SK-N-MC (cell line): ENCODE data around the gene CD99L2.

Source experiments
- DNase-seq: peaks from one replicate; pipeline ENCODE4 v3.0.0-alpha.2; 2011; ENCODE audit warnings: low read depth, low spot score
- H3K27ac ChIP-seq: fragments of 200-600 bp; sonication (generic); 2 replicates; pipeline ENCODE4 v1.5.1; 2016; ENCODE audit warnings: mixed run types
- H3K36me3 ChIP-seq: fragments of 200-600 bp; sonication (generic); 2 replicates; pipeline ENCODE4 v1.6.1; 2017; ENCODE audit warnings: antibody characterized with exemption, low read length, mixed read lengths; ENCODE audit not compliant: insufficient read depth
- H3K4me3 ChIP-seq: fragments of 200-600 bp; sonication (generic); 2 replicates; pipeline ENCODE4 v1.5.1; 2016
- H3K9ac ChIP-seq: fragments of 200-600 bp; sonication (generic); 2 replicates; pipeline ENCODE4 v1.8.0; 2017; ENCODE audit warnings: mixed run types, mixed read lengths; ENCODE audit not compliant: insufficient read length
- H3K9me3 ChIP-seq: fragments of 200-600 bp; sonication (generic); 2 replicates; pipeline ENCODE4 v1.6.1; 2017; ENCODE audit warnings: low read depth, mild to moderate bottlenecking, antibody characterized with exemption, low read length, moderate library complexity, mixed read lengths
- EZH2 ChIP-seq: fragments of 200-600 bp; sonication (generic); IDR thresholded peaks from one replicate; pipeline ENCODE4 v1.6.1; 2017; ENCODE audit warnings: antibody characterized with exemption
- FOXP2 ChIP-seq: optimal IDR thresholded peaks from 2 replicates; pipeline ENCODE3; 2011; ENCODE audit warnings: mild to moderate bottlenecking, moderate library complexity; ENCODE audit not compliant: insufficient read depth; ENCODE audit errors: extremely low read length, control extremely low read depth
- POLR2AphosphoS5 ChIP-seq: IDR thresholded peaks from 2 replicates; pipeline ENCODE4 v1.6.1; 2012; ENCODE audit warnings: mild to moderate bottlenecking, low read depth, low read length, borderline replicate concordance

The CD99L2 gene

GRCh38 chrX:150777328-150777992 lies 121.0 kb downstream of the CD99L2 start:
- H3K27ac ChIP-seq, result no peak overlapping the region
- no peaks in the 10 kb centered on the region for H3K36me3 ChIP-seq
- H3K9me3 ChIP-seq, result no peaks in the 10 kb centered on the region
- H3K9ac ChIP-seq, result no peak overlapping the region
- no peak for DNase-seq
- no peak for TF ChIP-seq EZH2
- TF ChIP-seq FOXP2, result no peak
- TF ChIP-seq POLR2AphosphoS5, result no peak
- H3K4me3 ChIP-seq, result no peak overlapping the region

- Histone ChIP-seq H3K4me3 (no peak overlapping the region), H3K9me3 (no peaks in the 10 kb centered on the region), H3K36me3 (no peaks in the 10 kb centered on the region), H3K27ac (no peak overlapping the region), H3K9ac (no peak overlapping the region)
- no peak for DNase-seq
- TF ChIP-seq FOXP2 (no peak), EZH2 (no peak)
Measured at GRCh38 chrX:150775569-150776350, 122.7 kb downstream of the CD99L2 start.

GRCh38 chrX:150774798-150775568 lies 123.5 kb downstream of the CD99L2 start:
- Histone ChIP-seq H3K4me3 (no peak overlapping the region), H3K27ac (no peak overlapping the region), H3K36me3 (no peaks in the 10 kb centered on the region), H3K9ac (no peak overlapping the region), H3K9me3 (no peaks in the 10 kb centered on the region)
- DNase-seq, result no peak
- TF ChIP-seq POLR2AphosphoS5, result no peak
- TF ChIP-seq FOXP2, result no peak
- no peak for TF ChIP-seq EZH2

GRCh38 chrX:150773634-150774033 lies 124.8 kb downstream of the CD99L2 start:
- Histone ChIP-seq H3K36me3 (no peaks in the 10 kb centered on the region), H3K4me3 (no peak overlapping the region), H3K9me3 (no peaks in the 10 kb centered on the region), H3K9ac (no peak overlapping the region), H3K27ac (no peak overlapping the region)
- no peak for DNase-seq
- no peak for TF ChIP-seq POLR2AphosphoS5
- no peak for TF ChIP-seq EZH2
- no peak for TF ChIP-seq FOXP2

GRCh38 chrX:150773117-150773516 lies 125.4 kb downstream of the CD99L2 start:
- DNase-seq, result no peak
- no peak overlapping the region for H3K27ac ChIP-seq
- H3K36me3 ChIP-seq, result no peaks in the 10 kb centered on the region
- no peak for TF ChIP-seq FOXP2
- TF ChIP-seq POLR2AphosphoS5, result no peak
- TF ChIP-seq EZH2, result no peak
- no peak overlapping the region for H3K4me3 ChIP-seq
- no peaks in the 10 kb centered on the region for H3K9me3 ChIP-seq
- no peak overlapping the region for H3K9ac ChIP-seq

- no peak overlapping the region for H3K4me3 ChIP-seq
- H3K27ac ChIP-seq, result no peak overlapping the region
- H3K9me3 ChIP-seq, result no peaks in the 10 kb centered on the region
- H3K9ac ChIP-seq, result no peak overlapping the region
- no peak for DNase-seq
- H3K36me3 ChIP-seq, result no peaks in the 10 kb centered on the region
- TF ChIP-seq POLR2AphosphoS5, result no peak
- TF ChIP-seq FOXP2, result no peak
- TF ChIP-seq EZH2, result no peak
Measured at GRCh38 chrX:150772150-150772970, 126.1 kb downstream of the CD99L2 start.

- Histone ChIP-seq H3K36me3 (no peaks in the 10 kb centered on the region), H3K9ac (no peak overlapping the region), H3K4me3 (no peak overlapping the region), H3K27ac (no peak overlapping the region), H3K9me3 (no peaks in the 10 kb centered on the region)
- no peak for DNase-seq
- TF ChIP-seq FOXP2 (no peak), EZH2 (no peak), POLR2AphosphoS5 (no peak)
Measured at GRCh38 chrX:150771116-150771515, 127.4 kb downstream of the CD99L2 start.

- no peak for DNase-seq
Measured at GRCh38 chrX:150770623-150771022, 127.8 kb downstream of the CD99L2 start.

More at GRCh38 chrX:150770623-150771022, 127.8 kb downstream of the CD99L2 start:
- H3K4me3 ChIP-seq, result no peak overlapping the region
- no peaks in the 10 kb centered on the region for H3K9me3 ChIP-seq
- no peak overlapping the region for H3K27ac ChIP-seq
- no peaks in the 10 kb centered on the region for H3K36me3 ChIP-seq
- no peak overlapping the region for H3K9ac ChIP-seq
- TF ChIP-seq EZH2 (no peak), FOXP2 (no peak), POLR2AphosphoS5 (no peak)
